ENCODE data around the gene SLC9A8.

DNA sequence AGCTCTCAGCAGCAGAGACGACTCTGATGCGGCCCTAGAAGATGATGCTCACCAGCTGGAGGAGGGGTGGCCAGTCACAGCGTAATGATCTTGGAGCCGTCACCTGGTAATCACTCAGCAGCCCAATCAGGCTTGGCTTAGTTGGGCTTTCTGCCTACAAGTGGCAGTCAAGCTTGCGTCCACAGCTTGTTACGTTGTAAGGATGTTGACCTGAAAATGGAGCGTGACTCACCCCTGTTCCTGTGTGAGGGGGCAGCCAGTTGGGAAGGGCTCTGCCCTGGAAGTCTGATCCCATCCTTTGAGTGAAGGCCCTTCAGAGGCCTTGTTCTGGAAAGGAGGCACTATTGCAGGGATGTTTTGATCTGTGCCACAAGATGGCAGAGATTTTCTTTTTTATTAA is 52.9 kb downstream of the SLC9A8 start:
- TF ChIP-seq POLR2AphosphoS5 (IDR thresholded peaks at IDR 0.05; ENCODE audit: low read depth, low read length) (peak; percentile 26), POLR2A (IDR thresholded peaks at IDR 0.05; ENCODE audit: low read depth, low read length) (peak; percentile 44; the same call in 1 of the 2 replicates)
